ENCODE measurements around the gene ELOVL3. TPM values are rescaled to one million over a fixed set of nuclear protein-coding genes. Genes with fewer than 3 reads are reported as not detected.

Gene ELOVL3
- total RNA-seq, 1 donor from 2014 or later = not detected

- Mint-ChIP-seq H3K4me1 (ENCODE audit: low read depth, unreplicated experiment) (peaks cover 14% of the 10 kb centered on the region), H3K27ac (ENCODE audit: unreplicated experiment) (no peak overlapping the region), H3K27me3 (ENCODE audit: unreplicated experiment) (peaks cover 22% of the 10 kb centered on the region), H3K36me3 (ENCODE audit: unreplicated experiment) (peaks cover 11% of the 10 kb centered on the region), H3K9me3 (ENCODE audit: unreplicated experiment) (peaks cover 6% of the 10 kb centered on the region), H3K4me3 (ENCODE audit: unreplicated experiment) (no peak overlapping the region)
- DNase-seq = no peak
- TF ChIP-seq, protein P1, sequence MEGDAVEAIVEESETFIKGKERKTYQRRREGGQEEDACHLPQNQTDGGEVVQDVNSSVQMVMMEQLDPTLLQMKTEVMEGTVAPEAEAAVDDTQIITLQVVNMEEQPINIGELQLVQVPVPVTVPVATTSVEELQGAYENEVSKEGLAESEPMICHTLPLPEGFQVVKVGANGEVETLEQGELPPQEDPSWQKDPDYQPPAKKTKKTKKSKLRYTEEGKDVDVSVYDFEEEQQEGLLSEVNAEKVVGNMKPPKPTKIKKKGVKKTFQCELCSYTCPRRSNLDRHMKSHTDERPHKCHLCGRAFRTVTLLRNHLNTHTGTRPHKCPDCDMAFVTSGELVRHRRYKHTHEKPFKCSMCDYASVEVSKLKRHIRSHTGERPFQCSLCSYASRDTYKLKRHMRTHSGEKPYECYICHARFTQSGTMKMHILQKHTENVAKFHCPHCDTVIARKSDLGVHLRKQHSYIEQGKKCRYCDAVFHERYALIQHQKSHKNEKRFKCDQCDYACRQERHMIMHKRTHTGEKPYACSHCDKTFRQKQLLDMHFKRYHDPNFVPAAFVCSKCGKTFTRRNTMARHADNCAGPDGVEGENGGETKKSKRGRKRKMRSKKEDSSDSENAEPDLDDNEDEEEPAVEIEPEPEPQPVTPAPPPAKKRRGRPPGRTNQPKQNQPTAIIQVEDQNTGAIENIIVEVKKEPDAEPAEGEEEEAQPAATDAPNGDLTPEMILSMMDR (IDR thresholded peaks at IDR 0.05; ENCODE audit: partially characterized antibody, unreplicated experiment) = no peak
Measured at GRCh38 chr10:102237711-102238252, 11.7 kb downstream of the ELOVL3 start.

DNA sequence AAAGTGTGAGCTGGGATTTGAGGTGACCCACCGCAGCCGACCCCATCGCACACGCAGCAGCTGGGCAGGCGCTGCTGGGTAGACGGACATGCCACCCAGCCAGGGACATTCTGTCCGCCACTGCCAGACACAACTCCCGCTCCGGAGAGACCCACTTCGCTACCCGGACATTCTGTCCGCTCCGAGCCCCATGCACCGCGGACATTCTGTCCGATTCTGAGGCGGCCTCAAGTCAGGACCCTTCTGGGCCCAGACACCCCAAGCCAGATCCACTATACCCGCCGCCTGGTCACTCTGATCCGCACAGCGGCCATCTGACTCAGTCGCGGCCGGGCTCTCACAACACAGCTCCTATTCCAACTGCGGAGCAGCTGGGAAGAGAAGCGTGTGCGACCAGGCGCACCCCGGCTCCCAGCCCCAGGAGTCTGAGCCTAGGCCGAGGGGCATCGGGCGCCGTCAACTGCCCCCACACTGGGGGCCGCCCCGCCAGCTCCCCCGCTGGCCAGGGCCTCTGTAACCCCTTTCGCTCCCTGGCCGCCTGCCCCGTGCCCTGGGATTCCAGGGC lies 14.4 kb downstream of the ELOVL3 start:
- H3K36me3 Mint-ChIP-seq (ENCODE audit: unreplicated experiment) = peaks cover 8% of the 10 kb centered on the region
- peak overlapping the region; percentile 85 for H3K4me3 Mint-ChIP-seq (ENCODE audit: unreplicated experiment)
- DNase-seq = peak; percentile 24
- H3K27ac Mint-ChIP-seq (ENCODE audit: unreplicated experiment) = no peak overlapping the region
- peaks cover 6% of the 10 kb centered on the region for H3K9me3 Mint-ChIP-seq (ENCODE audit: unreplicated experiment)
- peaks cover 32% of the 10 kb centered on the region for H3K27me3 Mint-ChIP-seq (ENCODE audit: unreplicated experiment)
- H3K4me1 Mint-ChIP-seq (ENCODE audit: low read depth, unreplicated experiment) = peaks cover 13% of the 10 kb centered on the region
- TF ChIP-seq, protein P1 (IDR thresholded peaks at IDR 0.05; ENCODE audit: partially characterized antibody, unreplicated experiment) = no peak

DNA sequence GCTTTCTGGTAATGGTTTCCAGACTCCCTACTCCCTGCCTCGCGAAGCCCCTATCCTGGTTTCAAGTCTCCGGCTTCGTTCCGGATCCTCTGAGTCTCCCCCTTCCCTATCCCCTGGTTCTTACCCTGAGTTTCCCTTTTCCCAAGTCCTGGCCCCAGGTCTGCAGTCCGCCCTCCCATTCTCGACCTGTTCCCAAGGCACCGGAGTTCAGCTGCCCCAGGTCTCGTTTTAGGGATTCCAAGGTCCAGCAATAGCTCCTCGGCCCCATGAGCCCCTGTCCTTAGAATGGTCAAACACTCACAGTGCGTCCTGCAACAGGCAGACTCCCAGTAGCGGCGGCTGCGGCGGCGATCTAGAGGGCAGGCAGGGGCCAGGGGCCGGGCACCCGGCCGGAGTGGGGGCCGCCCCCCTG lies 14.9 kb downstream of the ELOVL3 start:
- H3K36me3 Mint-ChIP-seq (ENCODE audit: unreplicated experiment) = peaks cover 5% of the 10 kb centered on the region
- DNase-seq = no peak
- H3K4me1 Mint-ChIP-seq (ENCODE audit: low read depth, unreplicated experiment) = peaks cover 13% of the 10 kb centered on the region
- TF ChIP-seq, protein P1 (IDR thresholded peaks at IDR 0.05; ENCODE audit: partially characterized antibody, unreplicated experiment) = no peak
- H3K27me3 Mint-ChIP-seq (ENCODE audit: unreplicated experiment) = peaks cover 29% of the 10 kb centered on the region
- H3K9me3 Mint-ChIP-seq (ENCODE audit: unreplicated experiment) = peaks cover 6% of the 10 kb centered on the region
- H3K4me3 Mint-ChIP-seq (ENCODE audit: unreplicated experiment) = peak overlapping the region; percentile 85
- H3K27ac Mint-ChIP-seq (ENCODE audit: unreplicated experiment) = no peak overlapping the region

GRCh38 chr10:102241444-102242117 lies 15.5 kb downstream of the ELOVL3 start, which contains the start of gene PITX3:
TSS of gene PITX3 (minus strand) at chr10:102241512. CDS start at chr10:102232080, 9,432 bp downstream.
- peak; percentile 84 for DNase-seq
- Mint-ChIP-seq H3K4me3 (ENCODE audit: unreplicated experiment) (peak within 1 kb of the TSS; percentile 97), H3K9me3 (ENCODE audit: unreplicated experiment) (peaks cover 6% of the 10 kb centered on the region), H3K27me3 (ENCODE audit: unreplicated experiment) (peaks cover 29% of the 10 kb centered on the region), H3K27ac (ENCODE audit: unreplicated experiment) (peak within 1 kb of the TSS; percentile 46), H3K4me1 (ENCODE audit: low read depth, unreplicated experiment) (peaks cover 18% of the 10 kb centered on the region), H3K36me3 (ENCODE audit: unreplicated experiment) (peaks cover 5% of the 10 kb centered on the region)
- TF ChIP-seq, protein P1 (IDR thresholded peaks at IDR 0.05; ENCODE audit: partially characterized antibody, unreplicated experiment) = no peak

- H3K4me1 Mint-ChIP-seq (ENCODE audit: low read depth, unreplicated experiment) = peaks cover 23% of the 10 kb centered on the region
- peaks cover 5% of the 10 kb centered on the region for H3K36me3 Mint-ChIP-seq (ENCODE audit: unreplicated experiment)
- peak overlapping the region; percentile 46 for H3K27ac Mint-ChIP-seq (ENCODE audit: unreplicated experiment)
- TF ChIP-seq, protein P1 (IDR thresholded peaks at IDR 0.05; ENCODE audit: partially characterized antibody, unreplicated experiment) = no peak
- H3K4me3 Mint-ChIP-seq (ENCODE audit: unreplicated experiment) = peak overlapping the region; percentile 97
- DNase-seq = no peak
- H3K9me3 Mint-ChIP-seq (ENCODE audit: unreplicated experiment) = peaks cover 7% of the 10 kb centered on the region
- peaks cover 29% of the 10 kb centered on the region for H3K27me3 Mint-ChIP-seq (ENCODE audit: unreplicated experiment)
Measured at GRCh38 chr10:102242118-102242485, 16.0 kb downstream of the ELOVL3 start.

Measured in glutamatergic neuron (in vitro differentiated cells).